ENCODE measurements around the gene TBC1D4.

GRCh38 chr13:75250526-75251178, 231.3 kb downstream of the TBC1D4 start:
- no peak for TF ChIP-seq FOXK2 (IDR thresholded peaks at IDR 0.05)
- TF ChIP-seq ARNT (IDR thresholded peaks at IDR 0.05): no peak
- no peak for TF ChIP-seq PKNOX1 (IDR thresholded peaks at IDR 0.05)
- no peak for TF ChIP-seq FOXM1 (IDR thresholded peaks at IDR 0.05; ENCODE audit: borderline replicate concordance)
- TF ChIP-seq FOXA1 (IDR thresholded peaks at IDR 0.05): no peak

Data from HEK293T (cell line).